Measurements from ENCODE around the gene MTFP1.
"Not testable (repeated sequence)": the region's sequence is repeated elsewhere in the genome, so short reads cannot be mapped to it uniquely, and the experiment has no call there.

Gene MTFP1

DNA sequence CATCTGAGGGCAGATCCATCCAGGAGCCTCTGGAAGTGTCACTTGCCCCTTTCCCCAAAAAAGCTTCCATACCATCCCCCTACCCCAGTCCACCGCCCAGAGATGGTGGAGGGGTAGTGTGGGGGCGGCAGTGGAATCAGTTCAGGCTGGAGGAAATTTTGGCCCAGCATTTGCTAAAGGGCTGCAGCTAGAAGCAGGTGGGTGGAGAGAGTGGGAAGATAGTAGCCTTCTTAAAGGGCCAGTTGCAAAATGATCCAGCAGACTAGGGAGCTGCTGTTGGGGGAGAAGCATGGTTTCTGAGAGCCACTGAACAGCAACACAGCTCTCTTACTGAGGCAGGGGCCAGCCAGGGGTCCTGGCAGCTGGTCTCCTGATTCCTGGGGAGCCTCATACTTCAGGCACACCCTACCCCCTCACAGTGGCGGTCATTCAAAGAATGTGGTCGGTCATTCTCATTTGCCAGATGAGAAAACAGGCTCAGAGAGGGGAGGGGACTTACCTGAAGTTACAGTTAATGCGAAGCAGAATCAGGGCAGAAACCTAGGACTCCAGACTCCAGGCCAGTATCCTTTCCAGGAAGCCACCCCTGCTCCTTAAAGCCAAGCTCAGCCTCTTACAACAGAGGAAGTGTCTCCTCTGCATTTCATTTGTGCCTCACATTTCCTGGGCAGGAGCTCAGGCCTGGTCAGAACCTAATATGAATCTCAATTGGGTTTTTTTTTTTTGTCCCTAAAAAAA lies 23.4 kb upstream of the MTFP1 start:
- DNase-seq (ENCODE audit: low read depth, low spot score) = no peak

- not testable (repeated sequence) for DNase-seq (ENCODE audit: low read depth, low spot score)
Measured at GRCh38 chr22:30402766-30403104, 22.8 kb upstream of the MTFP1 start.

DNA sequence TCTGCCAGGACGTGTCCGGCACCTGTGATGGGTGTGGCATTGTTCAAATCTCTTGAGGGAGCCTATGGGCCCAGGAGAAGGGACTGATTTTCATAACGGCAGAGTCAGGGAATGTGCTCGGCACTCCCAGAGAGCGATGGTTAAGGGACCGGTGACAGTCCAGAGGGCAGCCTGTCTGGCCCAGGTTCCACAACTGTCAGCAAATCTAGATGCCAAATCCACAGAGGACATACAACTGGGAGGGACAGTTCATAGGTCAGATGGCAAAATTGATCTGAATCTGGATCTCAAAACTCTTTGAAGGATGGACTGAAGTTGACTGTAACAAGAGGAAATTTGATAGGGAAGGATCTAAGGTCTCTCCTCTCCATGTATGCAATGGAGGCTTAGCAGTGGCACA lies 21.3 kb upstream of the MTFP1 start:
- no peak for DNase-seq (ENCODE audit: low read depth, low spot score)

DNA sequence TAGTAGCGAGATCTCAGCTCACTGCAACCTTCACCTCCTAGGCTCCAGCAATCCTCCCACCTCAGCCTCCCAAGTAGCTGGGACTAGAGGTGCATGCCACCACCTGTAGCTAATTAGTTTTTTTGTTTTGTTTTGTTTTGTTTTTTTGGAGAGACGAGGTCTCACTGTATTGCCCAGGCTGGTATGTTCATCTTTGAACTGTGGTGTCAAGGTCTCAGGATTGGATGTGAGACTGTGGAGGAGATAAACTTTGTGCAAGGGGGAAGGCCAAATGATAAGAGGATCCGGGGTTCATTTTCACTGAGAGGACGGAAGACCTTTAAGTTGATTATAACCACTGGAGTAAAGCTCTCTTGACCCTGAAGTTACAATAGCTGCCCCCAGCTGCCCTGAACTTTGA lies 19.8 kb upstream of the MTFP1 start:
- no peak for DNase-seq (ENCODE audit: low read depth, low spot score)

DNA sequence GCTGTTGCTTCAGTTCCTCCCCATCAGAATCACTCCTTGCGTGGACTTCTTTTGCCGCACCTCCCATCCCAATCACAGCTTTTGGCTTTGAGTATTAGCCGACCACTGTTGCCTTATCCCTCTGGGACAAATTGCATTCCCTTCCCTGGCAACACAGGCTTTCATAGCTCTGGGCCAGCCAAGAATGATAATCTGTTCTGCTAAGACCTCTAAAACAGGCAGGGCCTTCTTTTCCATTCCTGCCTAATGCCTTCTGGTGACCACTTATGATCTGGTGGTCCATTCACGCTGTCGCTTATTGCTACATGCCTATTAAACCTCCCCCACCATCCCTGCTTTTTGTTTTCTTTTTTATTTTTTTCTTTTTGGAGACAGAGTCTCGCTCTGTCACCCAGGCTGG lies 19.2 kb upstream of the MTFP1 start:
- no peak for DNase-seq (ENCODE audit: low read depth, low spot score)

GRCh38 chr22:30408388-30409102 lies 17.0 kb upstream of the MTFP1 start:
- no peak for DNase-seq (ENCODE audit: low read depth, low spot score)

GRCh38 chr22:30411780-30412179 lies 13.8 kb upstream of the MTFP1 start:
- DNase-seq (ENCODE audit: low read depth, low spot score) = no peak

DNA sequence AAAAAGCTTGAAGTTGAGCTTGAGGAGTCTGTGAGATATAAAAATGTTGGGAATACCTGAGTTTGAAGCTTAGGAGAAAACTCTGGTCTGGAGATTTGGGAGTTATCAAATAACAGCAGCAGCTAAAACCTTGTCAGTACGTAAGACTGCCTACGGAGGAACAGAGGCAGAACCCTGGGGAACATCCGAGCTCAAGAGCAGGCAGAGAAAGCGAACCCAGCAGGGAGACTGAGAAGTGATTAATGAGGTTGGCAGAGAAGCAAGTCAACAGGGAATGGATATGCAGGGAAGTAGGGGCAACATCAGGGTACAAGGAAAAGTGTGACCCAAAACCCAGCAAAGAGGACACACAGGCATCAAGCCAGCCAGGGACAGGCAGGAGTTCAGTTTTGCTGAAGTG lies 12.6 kb upstream of the MTFP1 start:
- DNase-seq (ENCODE audit: low read depth, low spot score) = no peak

GRCh38 chr22:30413745-30414524 lies 11.6 kb upstream of the MTFP1 start:
- DNase-seq (ENCODE audit: low read depth, low spot score) = no peak

DNA sequence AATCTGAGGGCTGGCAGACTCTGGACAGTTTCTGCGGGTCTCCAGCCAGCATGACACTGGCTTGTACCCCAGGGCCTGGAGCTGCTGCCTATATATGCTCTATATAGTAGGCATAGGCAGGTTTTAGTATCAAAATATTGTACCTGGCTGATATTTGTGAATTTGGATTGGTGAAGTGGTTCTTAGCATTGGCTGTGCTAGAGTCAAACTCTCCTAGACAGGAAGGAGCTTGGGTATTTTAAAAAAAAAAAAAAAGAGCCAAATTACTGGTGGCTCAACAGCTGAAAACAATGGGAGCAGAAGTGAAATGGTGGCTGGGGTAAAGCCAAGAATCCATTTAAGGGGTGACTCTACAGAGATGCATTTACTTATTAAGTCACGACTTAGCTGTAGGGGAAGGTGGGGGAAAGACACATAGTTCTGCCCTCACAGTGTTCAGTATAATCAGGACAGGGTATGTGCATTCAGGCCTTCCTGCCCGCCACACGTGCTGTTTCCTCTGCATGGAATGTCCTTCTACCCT lies 11.0 kb upstream of the MTFP1 start:
- DNase-seq (ENCODE audit: low read depth, low spot score) = no peak

DNA sequence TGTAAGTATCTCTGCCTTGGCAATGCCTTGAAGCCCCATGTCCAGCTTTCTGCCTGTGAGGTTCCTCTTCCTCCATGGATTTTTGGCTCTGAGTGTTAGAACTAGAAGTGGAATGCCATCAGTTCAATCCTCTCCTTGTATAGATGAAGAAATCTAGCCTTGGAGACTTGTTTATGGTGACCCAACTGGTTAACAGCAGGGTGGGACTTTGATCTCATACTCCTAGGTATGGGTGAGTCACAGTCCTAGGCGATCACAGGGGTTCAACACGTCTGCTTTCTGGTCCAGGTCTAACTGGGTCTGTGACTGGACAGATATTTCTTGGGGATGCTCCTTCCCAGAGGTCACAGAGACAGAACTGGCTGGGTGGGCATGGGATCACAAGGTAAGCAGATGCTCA lies 9.2 kb upstream of the MTFP1 start:
- DNase-seq (ENCODE audit: low read depth, low spot score) = no peak

DNA sequence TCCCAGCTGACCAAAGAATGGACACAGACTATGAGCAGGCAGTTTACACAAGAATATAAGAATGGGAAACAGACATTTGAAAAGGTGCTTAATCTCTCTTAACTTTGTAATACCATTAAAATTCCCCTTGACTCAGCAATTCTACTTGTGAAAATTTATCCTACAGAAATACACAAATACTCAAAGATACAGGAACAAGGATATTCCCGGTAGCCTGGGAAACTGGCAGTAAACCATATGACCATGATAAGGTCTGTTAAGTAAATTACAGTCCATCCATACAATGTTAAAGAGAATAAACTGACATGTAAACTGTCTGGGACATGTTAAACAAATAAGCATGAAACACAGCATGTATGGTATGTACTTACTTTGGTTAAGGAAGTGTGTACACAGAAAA lies 8.7 kb upstream of the MTFP1 start:
- DNase-seq (ENCODE audit: low read depth, low spot score) = no peak

GRCh38 chr22:30420347-30421125 lies 5.0 kb upstream of the MTFP1 start:
- no peak for DNase-seq (ENCODE audit: low read depth, low spot score)

- no peak for DNase-seq (ENCODE audit: low read depth, low spot score)
Measured at GRCh38 chr22:30421695-30422480, 3.7 kb upstream of the MTFP1 start.

GRCh38 chr22:30422481-30423300 lies 2.9 kb upstream of the MTFP1 start:
- DNase-seq (ENCODE audit: low read depth, low spot score) = peak; percentile 89

- DNase-seq (ENCODE audit: low read depth, low spot score) = no peak
Measured at GRCh38 chr22:30423301-30423958, 2.1 kb upstream of the MTFP1 start.

- DNase-seq (ENCODE audit: low read depth, low spot score) = peak; percentile 100
Measured at GRCh38 chr22:30423959-30424533, 1.5 kb upstream of the MTFP1 start.

DNA sequence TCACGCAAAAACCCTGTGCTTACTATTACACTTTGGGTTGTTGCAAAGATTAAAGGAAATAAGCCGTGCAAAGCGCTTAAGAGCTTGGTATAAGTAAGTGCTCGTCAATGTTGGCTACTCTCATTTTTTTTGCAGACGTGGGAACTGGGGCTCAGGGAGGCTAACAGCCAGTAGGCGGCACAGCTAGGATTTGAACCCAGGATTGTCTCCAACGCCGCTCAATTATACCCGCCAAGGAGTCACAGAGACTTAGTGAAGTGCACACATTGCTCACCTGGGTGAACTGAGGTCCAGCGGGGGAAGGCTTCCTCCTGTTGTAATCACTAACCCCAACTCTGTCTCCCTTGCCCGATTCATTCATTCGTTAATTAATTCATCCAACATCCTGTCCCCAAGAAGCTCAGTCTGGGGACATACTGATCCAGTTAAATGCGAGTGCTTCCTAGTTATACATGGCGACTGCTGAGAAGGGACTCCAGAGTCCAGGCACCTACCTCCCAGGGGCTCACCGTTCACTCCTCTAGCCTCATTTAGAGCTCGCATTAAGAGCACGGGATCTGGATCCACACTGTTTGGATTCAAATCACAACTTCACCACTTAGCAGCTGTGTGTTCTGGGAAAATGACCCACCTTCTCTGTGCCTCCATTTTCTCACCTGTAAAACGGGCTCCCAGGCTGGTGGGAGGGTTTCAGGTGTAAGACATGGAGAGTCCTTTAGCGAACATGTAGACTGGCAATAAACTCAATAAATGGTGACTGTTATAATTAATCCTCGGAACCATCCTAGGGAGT lies 838 bp upstream of the MTFP1 start:
- no peak for DNase-seq (ENCODE audit: low read depth, low spot score)

DNA sequence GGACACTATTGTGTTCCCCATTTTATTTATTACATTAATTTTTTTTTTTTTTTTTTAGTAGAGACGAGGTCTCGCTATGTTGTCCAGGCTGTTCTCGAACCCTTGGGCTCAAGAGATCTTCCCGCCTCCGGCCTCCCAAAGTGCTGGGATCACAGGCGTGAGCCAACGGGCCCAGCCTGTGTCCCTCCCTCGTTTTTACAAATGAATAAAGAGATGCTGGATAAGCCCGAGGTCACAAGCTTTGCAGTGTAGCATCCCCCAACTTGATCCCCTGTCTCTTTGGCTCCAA lies 297 bp upstream of the MTFP1 start:
- DNase-seq (ENCODE audit: low read depth, low spot score) = no peak

Data from brain pericyte (primary cell).